Mucosa of stomach (tissue), 1 donor: Measurements from ENCODE around the gene PRSS50.
"Not testable (repeated sequence)": the region's sequence is repeated elsewhere in the genome, so short reads cannot be mapped to it uniquely, and the experiment has no call there.

Source experiments
- H3K27me3 ChIP-seq: one replicate; pipeline ENCODE4 v1.7.0; 2013; ENCODE audit warnings: mild to moderate bottlenecking, low read length; ENCODE audit not compliant: control insufficient read depth, insufficient read depth
- H3K36me3 ChIP-seq: one replicate; pipeline ENCODE4 v1.7.0; 2013; ENCODE audit warnings: low read length; ENCODE audit not compliant: control insufficient read depth, insufficient read depth
- H3K4me1 ChIP-seq: one replicate; pipeline ENCODE4 v1.7.0; 2013; ENCODE audit warnings: mild to moderate bottlenecking, low read length; ENCODE audit not compliant: control insufficient read depth, insufficient read depth
- H3K4me3 ChIP-seq: one replicate; pipeline ENCODE4 v1.7.0; 2013; ENCODE audit warnings: low read length
- H3K9ac ChIP-seq: one replicate; pipeline ENCODE4 v1.7.0; 2013; ENCODE audit warnings: mild to moderate bottlenecking, low read length, moderate library complexity
- H3K9me3 ChIP-seq: one replicate; pipeline ENCODE4 v1.7.0; 2013; ENCODE audit warnings: mild to moderate bottlenecking, low read length, moderate library complexity; ENCODE audit not compliant: control insufficient read depth
- donor health status: Pancreatic carcinoma.

PRSS50 gene

DNA sequence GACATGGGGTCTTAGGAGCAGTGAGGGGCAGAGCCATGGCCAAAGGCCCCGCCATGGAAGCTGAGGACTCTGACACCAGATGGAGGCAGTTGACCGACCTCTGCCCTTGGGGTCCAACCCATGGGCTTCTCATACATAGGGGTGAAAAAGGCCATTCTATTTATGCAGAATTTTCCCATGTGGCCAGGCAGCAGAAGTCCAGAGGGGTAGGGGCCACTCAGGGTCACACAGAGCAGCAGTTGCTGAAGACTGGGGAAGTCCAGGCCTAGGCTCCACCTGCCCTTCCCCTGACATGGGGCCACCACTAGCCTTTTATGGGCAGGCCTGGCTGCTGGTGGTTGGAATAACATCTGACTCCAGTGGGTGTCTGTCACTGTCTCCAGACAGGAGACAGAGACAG is 6.4 kb downstream of the PRSS50 start:
- Histone ChIP-seq H3K9ac (no peak overlapping the region), H3K27me3 (peaks cover 9% of the 10 kb centered on the region), H3K4me1 (peaks cover 4% of the 10 kb centered on the region), H3K36me3 (no peaks in the 10 kb centered on the region), H3K9me3 (no peaks in the 10 kb centered on the region), H3K4me3 (no peak overlapping the region)

- H3K36me3 ChIP-seq: no peaks in the 10 kb centered on the region
- peaks cover 9% of the 10 kb centered on the region for H3K27me3 ChIP-seq
- H3K9me3 ChIP-seq: no peaks in the 10 kb centered on the region
- no peak overlapping the region for H3K4me3 ChIP-seq
- peaks cover 4% of the 10 kb centered on the region for H3K4me1 ChIP-seq
- H3K9ac ChIP-seq: no peak overlapping the region
These were observed 6.9 kb downstream of the PRSS50 start for GRCh38 chr3:46710671-46711295.

GRCh38 chr3:46710229-46710628 is 7.4 kb downstream of the PRSS50 start:
- Histone ChIP-seq H3K4me1 (peaks cover 4% of the 10 kb centered on the region), H3K27me3 (peaks cover 9% of the 10 kb centered on the region), H3K4me3 (no peak overlapping the region), H3K9me3 (no peaks in the 10 kb centered on the region), H3K36me3 (no peaks in the 10 kb centered on the region), H3K9ac (no peak overlapping the region)

DNA sequence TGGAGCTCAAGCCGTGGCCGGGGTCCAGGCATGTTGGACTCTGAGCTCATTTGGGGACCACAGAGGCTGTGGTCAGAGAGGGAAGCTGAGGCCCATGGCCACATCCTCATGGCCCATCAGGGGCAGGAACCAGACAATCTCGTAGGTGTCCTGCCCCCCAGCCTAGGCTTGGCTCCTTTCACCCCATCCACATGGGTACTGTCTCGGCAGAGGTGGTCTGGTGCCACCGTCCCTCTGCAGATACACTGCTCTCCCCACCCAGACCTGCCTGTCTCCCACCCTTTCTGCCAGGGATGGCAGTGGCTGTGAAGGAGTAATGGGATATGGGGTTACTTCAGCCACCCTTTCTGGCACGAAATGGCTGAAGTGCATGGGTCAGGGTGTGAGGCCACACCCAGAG is 7.9 kb downstream of the PRSS50 start:
- peaks cover 4% of the 10 kb centered on the region for H3K4me1 ChIP-seq
- no peak overlapping the region for H3K4me3 ChIP-seq
- H3K9me3 ChIP-seq: no peaks in the 10 kb centered on the region
- peaks cover 9% of the 10 kb centered on the region for H3K27me3 ChIP-seq
- H3K9ac ChIP-seq: no peak overlapping the region
- no peaks in the 10 kb centered on the region for H3K36me3 ChIP-seq

DNA sequence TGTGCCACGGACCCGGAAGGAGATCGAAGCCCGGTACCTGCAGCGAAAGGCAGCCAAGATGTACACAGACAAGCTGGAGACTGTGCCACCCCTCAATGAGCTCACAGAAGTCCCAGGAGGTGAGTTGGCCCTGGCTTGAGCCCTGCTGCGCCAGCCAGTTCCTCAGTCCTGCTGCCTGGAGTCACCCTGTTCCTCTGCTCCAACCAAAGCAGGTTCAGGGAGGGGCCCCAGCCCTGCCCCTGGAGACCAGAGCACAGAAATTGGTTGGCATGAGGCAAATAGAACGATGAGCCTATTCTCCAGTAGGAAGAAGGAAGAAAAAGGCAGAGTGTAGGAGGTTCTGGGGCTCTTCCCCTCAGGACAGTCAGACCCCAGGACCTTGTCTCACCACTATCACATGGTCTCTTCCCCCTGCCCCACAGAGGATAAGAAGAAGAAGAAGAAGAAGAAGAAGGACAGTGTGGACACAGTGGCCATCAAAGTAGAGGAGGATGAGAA is 8.5 kb downstream of the PRSS50 start:
- Histone ChIP-seq H3K9ac (no peak overlapping the region), H3K9me3 (no peaks in the 10 kb centered on the region), H3K4me1 (peaks cover 4% of the 10 kb centered on the region), H3K4me3 (no peak overlapping the region), H3K36me3 (no peaks in the 10 kb centered on the region), H3K27me3 (peaks cover 9% of the 10 kb centered on the region)

DNA sequence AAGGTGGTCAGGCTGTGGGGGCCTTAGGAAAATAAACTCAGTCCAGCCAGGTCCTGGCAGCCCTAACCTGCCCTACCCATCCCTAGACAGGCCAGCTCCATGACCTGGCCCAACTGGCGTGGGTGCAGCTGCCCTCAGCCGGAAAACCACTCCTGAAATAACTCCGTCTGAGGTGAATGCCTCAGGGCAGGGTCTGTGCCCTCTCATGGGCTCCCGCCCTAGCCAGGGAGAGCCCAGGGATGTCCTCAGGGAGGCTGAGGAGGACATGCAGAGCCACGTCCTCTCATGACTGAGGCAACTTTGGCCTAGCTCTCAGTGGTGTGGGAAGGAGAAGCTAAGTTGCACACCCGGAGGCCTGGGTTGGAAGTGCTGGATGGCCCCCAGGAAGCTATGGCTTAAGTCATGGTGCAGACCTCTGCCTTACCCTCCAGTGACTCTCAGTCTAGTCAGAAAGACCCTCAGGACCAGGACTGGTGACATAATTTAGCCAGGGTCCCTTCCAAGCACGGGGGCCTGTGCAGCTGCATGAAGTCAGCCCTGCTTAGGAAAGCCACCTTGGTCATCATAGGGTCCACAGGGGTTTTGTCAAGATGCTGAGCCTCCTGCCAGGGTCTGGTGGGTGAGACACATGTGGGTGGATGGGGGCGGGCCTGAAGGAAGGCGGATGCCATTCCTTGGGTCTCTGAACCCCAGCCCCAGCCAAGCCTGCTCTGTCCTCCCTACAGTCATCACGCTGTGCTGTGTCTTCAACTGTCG is 9.1 kb downstream of the PRSS50 start:
- no peak overlapping the region for H3K9ac ChIP-seq
- H3K27me3 ChIP-seq: peaks cover 13% of the 10 kb centered on the region
- no peaks in the 10 kb centered on the region for H3K36me3 ChIP-seq
- no peak overlapping the region for H3K4me3 ChIP-seq
- H3K9me3 ChIP-seq: no peaks in the 10 kb centered on the region
- H3K4me1 ChIP-seq: no peaks in the 10 kb centered on the region

DNA sequence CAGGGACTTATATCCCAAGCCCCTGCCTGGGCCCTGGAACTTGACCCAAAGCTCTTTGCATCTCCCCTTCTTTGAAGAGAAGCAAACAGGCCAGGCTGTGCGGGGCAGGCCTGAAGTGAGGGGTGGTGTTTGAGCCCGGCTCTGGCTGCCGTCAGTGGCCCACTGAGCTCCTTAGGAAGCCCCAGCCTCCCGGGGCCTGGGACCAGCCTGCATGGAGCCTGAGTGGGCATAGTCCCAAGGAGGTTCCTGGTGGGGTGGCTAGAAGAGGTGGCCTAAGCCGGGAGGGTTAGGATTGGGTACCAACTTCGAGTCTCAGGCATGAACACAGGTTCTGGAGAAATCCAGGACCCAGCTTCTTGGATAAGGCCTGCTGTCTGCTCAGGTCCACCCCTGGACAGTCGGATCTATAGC is 10.1 kb downstream of the PRSS50 start:
- H3K9me3 ChIP-seq: no peaks in the 10 kb centered on the region
- H3K9ac ChIP-seq: no peak overlapping the region
- H3K36me3 ChIP-seq: no peaks in the 10 kb centered on the region
- H3K4me3 ChIP-seq: no peak overlapping the region
- H3K4me1 ChIP-seq: no peaks in the 10 kb centered on the region
- peaks cover 15% of the 10 kb centered on the region for H3K27me3 ChIP-seq

GRCh38 chr3:46706771-46707582 is 10.7 kb downstream of the PRSS50 start:
- Histone ChIP-seq H3K4me3 (no peak overlapping the region), H3K27me3 (peaks cover 22% of the 10 kb centered on the region), H3K9me3 (no peaks in the 10 kb centered on the region), H3K36me3 (no peaks in the 10 kb centered on the region), H3K9ac (no peak overlapping the region), H3K4me1 (no peaks in the 10 kb centered on the region)

DNA sequence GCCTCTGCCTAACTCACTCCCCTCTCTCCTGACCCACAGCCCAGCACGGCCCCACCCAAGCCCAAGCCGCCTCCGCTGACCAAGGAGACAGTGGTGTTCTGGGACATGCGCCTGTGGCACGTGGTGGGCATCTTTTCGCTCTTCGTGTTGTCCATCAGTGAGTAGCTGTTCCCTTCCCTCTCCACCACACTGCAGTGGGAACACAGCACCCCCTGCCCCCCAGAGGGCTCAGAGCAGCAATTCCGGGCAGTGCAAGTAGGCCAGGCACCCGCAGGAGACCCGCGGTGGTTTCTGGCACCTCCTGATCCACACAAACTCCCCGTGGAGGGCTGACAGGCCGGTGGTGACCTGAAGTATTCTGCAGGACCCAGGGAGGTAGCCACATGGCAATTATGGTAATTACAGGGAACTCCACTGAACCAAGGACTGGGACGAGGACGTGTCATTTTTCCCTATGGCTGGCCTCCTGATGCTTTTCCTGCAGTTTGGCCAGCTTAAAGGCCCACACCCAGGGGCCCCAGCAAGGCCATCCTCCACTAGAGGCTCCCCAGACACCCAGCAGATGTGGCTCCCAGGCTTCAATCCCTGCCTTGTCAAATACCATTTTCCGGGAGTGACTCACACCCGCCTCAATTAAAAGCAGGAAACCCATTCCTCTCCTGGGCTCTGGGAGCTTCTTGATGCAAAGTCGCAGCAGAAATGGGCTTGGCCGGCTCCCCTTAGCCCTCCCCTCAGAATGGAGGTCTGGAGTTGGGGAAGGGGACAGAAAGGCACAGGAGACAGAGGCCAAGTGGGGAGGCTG is 11.7 kb downstream of the PRSS50 start:
- Histone ChIP-seq H3K4me3 (no peak overlapping the region), H3K27me3 (peaks cover 30% of the 10 kb centered on the region), H3K36me3 (no peaks in the 10 kb centered on the region), H3K9ac (no peak overlapping the region), H3K4me1 (no peaks in the 10 kb centered on the region), H3K9me3 (no peaks in the 10 kb centered on the region)

GRCh38 chr3:46705022-46705530 is 12.6 kb downstream of the PRSS50 start:
- Histone ChIP-seq H3K27me3 (peaks cover 36% of the 10 kb centered on the region), H3K9ac (no peak overlapping the region), H3K36me3 (no peaks in the 10 kb centered on the region), H3K4me3 (no peak overlapping the region), H3K9me3 (no peaks in the 10 kb centered on the region), H3K4me1 (peaks cover 2% of the 10 kb centered on the region)

- not testable (repeated sequence) for H3K9ac ChIP-seq, H3K9me3 ChIP-seq, H3K4me3 ChIP-seq, H3K4me1 ChIP-seq, H3K36me3 ChIP-seq
- H3K27me3 ChIP-seq: peaks cover 36% of the 10 kb centered on the region
These were observed 13.3 kb downstream of the PRSS50 start for GRCh38 chr3:46704346-46704745.
